GM12892 (cell line): ENCODE results near the gene DENND1A.

Experiments
- POLR2A ChIP-seq: IDR thresholded peaks from 2 replicates; pipeline ENCODE4 v1.6.1; 2011; ENCODE audit warnings: low read depth, low read length, control low read depth
- POLR2AphosphoS5 ChIP-seq: IDR thresholded peaks from 2 replicates; pipeline ENCODE4 v1.6.1; 2011; ENCODE audit warnings: low read depth, low read length, control low read depth
- TAF1 ChIP-seq: IDR thresholded peaks from 2 replicates; pipeline ENCODE4 v1.6.1; 2011; ENCODE audit warnings: low read depth, mild to moderate bottlenecking, control low read depth, low read length, borderline replicate concordance

DNA sequence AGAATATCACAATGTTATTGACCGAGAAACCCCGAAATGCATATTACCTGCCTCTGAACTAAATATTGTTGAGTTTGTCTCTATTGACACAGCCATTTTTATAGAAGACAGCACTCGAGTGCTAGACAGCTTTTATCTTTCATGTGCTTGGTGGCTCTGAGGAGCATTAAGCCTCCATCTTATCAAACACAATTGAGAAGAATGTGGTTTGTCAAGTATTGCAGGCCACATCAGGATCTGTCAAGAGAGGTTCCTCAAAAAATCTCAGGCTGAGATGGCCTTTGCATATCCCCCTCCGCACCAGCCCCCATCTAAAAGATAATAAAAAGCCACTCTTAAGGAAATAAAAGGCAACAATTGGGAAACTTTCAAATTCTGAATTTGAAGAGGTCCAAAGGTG lies 284.8 kb downstream of the DENND1A start:
- TF ChIP-seq POLR2A (no peak), POLR2AphosphoS5 (no peak), TAF1 (no peak)
